ENCODE data around the gene CCDC69.

- TF ChIP-seq CTCF (IDR thresholded peaks at IDR 0.05) (no peak), ZFX (IDR thresholded peaks at IDR 0.05; ENCODE audit: borderline replicate concordance) (no peak)
Measured at GRCh38 chr5:151182976-151183375, 40.9 kb downstream of the CCDC69 start.

Measured in 22Rv1 (cell line).